HG03571 (cell line): ENCODE data around the gene C1QTNF8.

Experiments used
- ATAC-seq: cut with Tn5 transposase; IDR thresholded peaks from one replicate; pipeline ENCODE4 v1.9.1; 2021; ENCODE audit not compliant: unreplicated experiment

Gene C1QTNF8

GRCh38 chr16:1066584-1067172, 29.4 kb downstream of the C1QTNF8 start:
- no peak for ATAC-seq

- no peak for ATAC-seq
Observed at GRCh38 chr16:1065469-1066128, 30.4 kb downstream of the C1QTNF8 start.

- no peak for ATAC-seq
Observed at GRCh38 chr16:1063728-1064127, 32.3 kb downstream of the C1QTNF8 start.

GRCh38 chr16:1062895-1063294, 33.1 kb downstream of the C1QTNF8 start:
- ATAC-seq: no peak

GRCh38 chr16:1061769-1062505, 34.1 kb downstream of the C1QTNF8 start:
- ATAC-seq: no peak

GRCh38 chr16:1060416-1061340, 35.4 kb downstream of the C1QTNF8 start:
- ATAC-seq: no peak

GRCh38 chr16:1059310-1059709, 36.7 kb downstream of the C1QTNF8 start:
- ATAC-seq: no peak

GRCh38 chr16:1058216-1058615, 37.8 kb downstream of the C1QTNF8 start:
- ATAC-seq: no peak

- ATAC-seq: no peak
Observed at GRCh38 chr16:1057252-1057932, 38.7 kb downstream of the C1QTNF8 start.

- no peak for ATAC-seq
Observed at GRCh38 chr16:1056196-1056595, 39.8 kb downstream of the C1QTNF8 start.

- ATAC-seq: no peak
Observed at GRCh38 chr16:1055557-1055924, 40.5 kb downstream of the C1QTNF8 start.

- no peak for ATAC-seq
Observed at GRCh38 chr16:1054660-1055556, 41.1 kb downstream of the C1QTNF8 start.

- ATAC-seq: no peak
Observed at GRCh38 chr16:1053700-1054368, 42.2 kb downstream of the C1QTNF8 start.

- ATAC-seq: no peak
Observed at GRCh38 chr16:1053121-1053521, 42.9 kb downstream of the C1QTNF8 start.

GRCh38 chr16:1052721-1053120, 43.3 kb downstream of the C1QTNF8 start:
- ATAC-seq: no peak

- ATAC-seq: no peak
Observed at GRCh38 chr16:1051446-1051845, 44.6 kb downstream of the C1QTNF8 start.

GRCh38 chr16:1050921-1051320, 45.1 kb downstream of the C1QTNF8 start:
- ATAC-seq: no peak

GRCh38 chr16:1050516-1050915, 45.5 kb downstream of the C1QTNF8 start:
- ATAC-seq: no peak

- no peak for ATAC-seq
Observed at GRCh38 chr16:1049976-1050247, 46.1 kb downstream of the C1QTNF8 start.
